GM12891 (cell line): ENCODE measurements around the gene SERHL2.
"Not testable (repeated sequence)": the region's sequence is repeated elsewhere in the genome, so short reads cannot be mapped to it uniquely, and the experiment has no call there.

Experiments
- DNase-seq: peaks from one replicate; pipeline ENCODE4 v3.0.0; 2011; ENCODE audit warnings: low spot score; ENCODE audit not compliant: insufficient read length
- FAIRE-seq: peaks from 2 replicates; lab custom pipeline; 2011; peaks lifted over from hg19 to GRCh38; lab: Jason Lieb, UNC
- PAX5 ChIP-seq: IDR thresholded peaks from 2 replicates; pipeline ENCODE4 v1.6.1; 2011; ENCODE audit warnings: low read length, moderate library complexity, mild to moderate bottlenecking; ENCODE audit not compliant: insufficient read depth, severe bottlenecking
- POLR2A ChIP-seq: IDR thresholded peaks from 2 replicates; pipeline ENCODE4 v1.6.1; 2011; ENCODE audit warnings: low read depth, low read length, control low read depth
- POLR2AphosphoS5 ChIP-seq: IDR thresholded peaks from 2 replicates; pipeline ENCODE4 v1.6.1; 2011; ENCODE audit warnings: low read depth, low read length, control low read depth
- POU2F2 ChIP-seq: IDR thresholded peaks from 2 replicates; pipeline ENCODE4 v1.6.1; 2011; ENCODE audit warnings: low read depth, mild to moderate bottlenecking, control low read depth, low read length, moderate library complexity
- SPI1 ChIP-seq: IDR thresholded peaks from 2 replicates; pipeline ENCODE4 v1.6.1; 2011; ENCODE audit warnings: low read depth, low read length, control low read depth
- TAF1 ChIP-seq: IDR thresholded peaks from 2 replicates; pipeline ENCODE4 v1.6.1; 2011; ENCODE audit warnings: low read depth, low read length, control low read depth

SERHL2 gene

DNA sequence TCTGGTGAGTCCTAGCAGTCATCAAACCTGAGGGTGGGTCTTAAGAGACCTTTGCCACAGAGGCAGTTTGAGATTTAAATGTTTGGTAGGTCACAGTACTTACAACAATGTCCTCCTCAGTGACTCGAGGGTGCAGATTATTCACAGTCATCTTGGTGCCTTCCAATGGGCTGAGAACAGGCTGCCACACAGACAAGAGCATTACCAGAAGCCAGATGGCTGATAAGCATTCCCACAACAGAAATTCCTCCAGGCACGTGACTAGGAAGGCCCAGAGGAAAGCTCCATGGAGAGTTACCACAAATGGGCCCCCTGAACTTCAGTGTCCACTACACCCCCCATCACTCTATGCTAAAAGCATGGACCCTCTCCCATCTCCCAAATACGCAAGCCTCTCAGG is 41.7 kb downstream of the SERHL2 start:
- TF ChIP-seq PAX5, result no peak
- TF ChIP-seq POLR2AphosphoS5, result no peak
- no peak for TF ChIP-seq POLR2A
- no peak for TF ChIP-seq POU2F2
- TF ChIP-seq SPI1, result no peak
- no peak for TF ChIP-seq TAF1
- FAIRE-seq, result no peak

DNA sequence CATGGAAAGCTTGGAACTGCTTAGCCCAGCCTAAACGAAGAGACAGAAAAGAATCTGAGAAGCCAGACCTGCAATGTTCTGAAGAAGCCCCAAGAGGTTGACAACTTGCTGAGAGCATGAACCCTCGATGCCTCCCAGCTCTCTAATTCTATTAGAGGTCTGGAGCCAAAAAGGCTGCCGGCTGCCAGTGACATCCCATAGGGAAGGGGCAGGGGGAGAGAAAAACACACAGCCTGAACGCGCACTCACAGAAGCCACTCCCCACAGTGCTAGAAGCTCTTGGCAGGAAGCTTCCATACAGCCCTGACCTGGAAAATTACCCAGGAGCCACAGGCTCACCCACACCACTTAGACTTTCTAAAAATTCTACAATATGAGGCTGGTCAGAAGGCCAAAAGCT is 42.6 kb downstream of the SERHL2 start:
- no peak for TF ChIP-seq SPI1
- no peak for TF ChIP-seq PAX5
- no peak for TF ChIP-seq TAF1
- TF ChIP-seq POU2F2, result no peak
- no peak for TF ChIP-seq POLR2AphosphoS5
- no peak for TF ChIP-seq POLR2A
- FAIRE-seq (no peak), DNase-seq (no peak)

More for the DNA sequence above, 41.7 kb downstream of the SERHL2 start:
- no peak for DNase-seq

DNA sequence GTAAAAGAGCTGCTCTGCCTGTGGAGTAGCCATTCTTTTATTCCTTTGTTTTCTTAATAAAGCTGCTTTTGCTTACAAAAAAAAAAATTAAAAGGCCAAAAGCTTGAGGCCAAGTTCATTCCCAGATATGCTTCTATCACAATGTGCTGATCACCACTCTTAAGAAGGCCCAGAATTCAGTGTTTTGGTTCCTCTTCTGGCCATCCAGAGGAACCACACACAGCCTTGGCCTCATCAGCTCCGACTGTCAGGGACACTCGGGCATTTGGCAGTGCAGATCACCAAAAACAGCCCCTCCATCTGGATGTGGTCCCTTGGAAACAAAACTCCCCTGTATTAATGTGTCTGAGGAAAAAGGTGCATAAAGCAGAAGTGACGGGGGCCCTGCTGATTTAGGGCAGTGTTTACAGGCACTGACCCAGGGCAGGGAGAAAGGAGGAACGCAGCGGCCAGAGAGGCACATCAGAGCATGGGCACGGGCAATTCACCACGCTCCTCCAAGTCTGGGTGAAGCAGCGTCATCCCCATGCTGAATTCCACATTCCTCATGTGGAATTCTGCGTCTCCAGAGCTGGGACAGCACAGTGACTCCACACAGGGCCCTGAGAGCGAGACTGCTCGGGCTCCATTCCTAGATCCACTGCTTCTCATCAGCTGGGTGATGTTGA is 43.2 kb downstream of the SERHL2 start:
- DNase-seq, result no peak
- TF ChIP-seq PAX5 (no peak), POLR2AphosphoS5 (no peak), SPI1 (no peak), POU2F2 (no peak), TAF1 (no peak), POLR2A (no peak)
- FAIRE-seq, result no peak

DNA sequence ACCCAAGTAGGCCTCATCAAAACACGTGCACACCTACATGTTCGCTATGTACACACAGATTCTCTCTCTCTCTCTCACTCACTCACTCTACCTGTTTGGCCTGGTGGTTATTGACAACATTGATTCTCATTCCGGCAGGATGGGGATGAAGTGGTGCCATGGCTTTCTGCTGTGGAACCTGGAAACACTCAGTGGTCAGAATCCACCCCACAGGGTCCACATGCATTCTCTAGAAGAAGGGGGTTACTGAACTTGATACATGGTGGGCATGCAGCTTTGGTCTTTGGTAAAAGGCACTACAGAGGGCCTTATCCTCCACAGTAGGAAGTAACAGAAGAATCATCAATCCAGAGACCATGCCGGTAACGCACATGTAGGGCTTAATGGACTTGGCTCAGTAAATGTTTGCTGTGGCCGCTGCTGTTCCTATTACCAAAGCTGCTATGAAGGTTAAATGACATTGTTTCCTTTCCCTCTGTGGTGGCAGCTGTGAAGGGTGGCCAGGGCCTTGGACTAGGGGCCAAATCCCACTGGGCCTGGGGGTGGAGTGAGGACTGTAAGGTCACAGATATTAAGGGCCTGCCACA is 48.2 kb downstream of the SERHL2 start:
- FAIRE-seq (peak; percentile 9), DNase-seq (no peak)
- TF ChIP-seq POLR2A (no peak), SPI1 (no peak), PAX5 (no peak), POU2F2 (no peak), TAF1 (no peak), POLR2AphosphoS5 (no peak)

DNA sequence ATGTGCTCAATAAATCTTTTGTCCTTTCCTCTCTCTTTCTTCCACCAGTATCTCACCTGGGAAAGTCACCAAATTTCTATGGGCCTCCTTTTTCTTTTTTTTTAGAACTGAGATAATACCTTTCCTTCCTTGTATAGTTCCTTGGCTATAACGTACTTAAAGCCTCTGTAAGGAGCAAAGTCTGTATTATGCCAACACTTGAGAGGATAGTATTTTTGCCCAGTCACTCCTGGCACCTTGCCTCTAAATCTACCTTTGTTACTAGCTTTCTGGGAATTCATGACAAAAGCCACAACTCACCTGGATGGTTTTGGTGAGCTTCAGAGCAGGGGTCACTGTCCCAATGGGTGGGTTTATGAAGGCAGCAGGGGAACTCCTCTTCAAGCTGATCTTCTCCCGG is 48.7 kb downstream of the SERHL2 start:
- DNase-seq (no peak), FAIRE-seq (no peak)
- no peak for TF ChIP-seq SPI1
- TF ChIP-seq POLR2AphosphoS5, result no peak
- no peak for TF ChIP-seq POU2F2
- TF ChIP-seq POLR2A, result no peak
- no peak for TF ChIP-seq PAX5
- no peak for TF ChIP-seq TAF1

DNA sequence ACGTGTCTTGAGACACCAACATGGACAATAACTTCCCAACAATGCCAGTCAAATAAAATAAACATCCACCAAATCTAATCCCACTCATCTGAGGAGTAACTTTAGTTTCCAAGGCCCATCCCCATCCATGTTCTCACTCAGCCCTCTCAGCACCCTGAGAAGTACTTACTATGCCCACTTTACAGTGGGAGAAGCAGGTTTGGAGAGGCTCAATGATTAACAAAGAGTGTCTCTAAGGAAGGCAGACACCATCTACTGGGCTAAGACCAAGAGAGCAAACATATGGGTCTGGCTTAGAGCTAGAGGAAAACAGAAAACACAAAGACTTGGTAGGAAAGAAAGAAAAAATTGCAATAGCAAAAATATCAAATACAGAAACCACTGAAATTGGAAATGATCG is 49.7 kb downstream of the SERHL2 start:
- no peak for DNase-seq
- FAIRE-seq, result no peak
- no peak for TF ChIP-seq POLR2A
- TF ChIP-seq SPI1, result no peak
- no peak for TF ChIP-seq POLR2AphosphoS5
- no peak for TF ChIP-seq TAF1
- no peak for TF ChIP-seq PAX5
- TF ChIP-seq POU2F2, result no peak

DNA sequence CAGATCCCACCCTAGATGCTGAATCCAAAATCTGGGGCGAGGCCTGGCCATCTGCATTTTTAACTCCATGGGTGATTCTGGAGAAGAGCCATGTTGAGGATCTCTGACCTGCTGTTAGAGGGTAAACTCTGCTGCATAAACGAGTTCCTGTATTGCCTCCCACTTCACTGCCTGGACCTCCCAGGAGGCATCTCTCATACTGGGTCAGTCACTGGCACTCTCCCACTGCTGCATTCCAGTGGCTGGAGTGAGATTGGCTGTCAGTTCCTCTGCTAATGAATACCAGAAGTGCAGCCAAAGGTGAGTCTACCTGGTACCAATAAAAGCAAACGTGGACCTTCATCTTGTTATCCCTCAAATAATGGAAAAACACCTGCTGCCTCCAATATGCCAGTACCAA is 50.6 kb downstream of the SERHL2 start:
- no peak for FAIRE-seq
- no peak for DNase-seq
- TF ChIP-seq SPI1 (no peak), TAF1 (no peak)

DNA sequence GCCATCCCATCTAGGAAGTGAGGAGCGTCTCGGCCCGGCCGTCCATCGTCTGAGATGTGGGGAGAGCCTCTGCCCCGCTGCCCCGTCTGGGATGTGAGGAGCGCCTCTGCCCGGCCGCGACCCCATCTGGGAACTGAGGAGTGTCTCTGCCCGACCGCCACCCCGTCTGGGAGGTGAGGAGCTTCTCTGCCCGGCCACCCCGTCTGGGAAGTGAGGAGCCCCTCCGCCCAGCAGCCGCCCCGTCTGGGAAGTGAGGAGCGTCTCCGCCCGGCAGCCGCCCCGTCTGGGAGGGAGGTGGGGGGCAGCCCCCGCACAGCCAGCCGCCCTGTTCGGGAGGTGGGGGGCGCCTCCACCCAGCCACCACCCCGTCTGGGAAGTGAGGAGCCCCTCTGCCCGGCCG is 53.9 kb downstream of the SERHL2 start:
- DNase-seq, FAIRE-seq: not testable (repeated sequence)

DNA sequence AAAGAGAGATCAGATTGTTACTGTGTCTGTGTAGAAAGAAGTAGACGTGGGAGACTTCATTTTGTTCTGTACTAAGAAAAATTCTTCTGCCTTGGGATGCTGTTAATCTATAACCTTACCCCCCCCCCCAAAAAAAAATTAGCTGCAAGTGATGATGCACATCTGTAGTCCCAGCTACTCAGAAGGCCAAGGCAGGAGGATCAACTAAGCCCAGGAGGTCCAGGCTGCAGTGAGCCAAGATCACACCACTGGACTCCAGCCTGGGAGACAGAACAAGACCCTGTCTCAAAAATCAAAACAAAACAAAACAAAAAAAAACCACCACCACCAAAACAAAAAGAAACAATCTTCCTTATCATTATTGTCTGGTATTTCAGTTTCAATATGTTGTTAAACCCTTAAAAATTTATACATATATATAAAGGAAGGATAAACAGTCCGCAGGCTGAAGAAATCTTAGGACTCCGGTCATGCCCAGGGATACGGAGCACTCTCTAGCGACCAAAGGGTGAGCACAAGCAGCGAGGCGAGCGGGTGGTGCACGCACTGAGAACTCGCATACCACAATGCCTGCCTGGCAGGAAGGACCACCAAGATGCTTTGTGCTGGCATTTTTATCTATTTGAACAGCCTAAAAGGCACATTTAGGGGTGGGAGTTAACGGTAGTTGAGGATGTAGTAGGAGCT is 54.5 kb downstream of the SERHL2 start:
- TF ChIP-seq SPI1, result no peak
- no peak for TF ChIP-seq PAX5
- TF ChIP-seq TAF1, result no peak
- no peak; the same call in 1 of the 2 replicates for TF ChIP-seq POLR2AphosphoS5
- TF ChIP-seq POLR2A, result no peak
- TF ChIP-seq POU2F2, result no peak
- DNase-seq (no peak), FAIRE-seq (no peak)
